ENCODE measurements around the gene DYRK1A.

DNA sequence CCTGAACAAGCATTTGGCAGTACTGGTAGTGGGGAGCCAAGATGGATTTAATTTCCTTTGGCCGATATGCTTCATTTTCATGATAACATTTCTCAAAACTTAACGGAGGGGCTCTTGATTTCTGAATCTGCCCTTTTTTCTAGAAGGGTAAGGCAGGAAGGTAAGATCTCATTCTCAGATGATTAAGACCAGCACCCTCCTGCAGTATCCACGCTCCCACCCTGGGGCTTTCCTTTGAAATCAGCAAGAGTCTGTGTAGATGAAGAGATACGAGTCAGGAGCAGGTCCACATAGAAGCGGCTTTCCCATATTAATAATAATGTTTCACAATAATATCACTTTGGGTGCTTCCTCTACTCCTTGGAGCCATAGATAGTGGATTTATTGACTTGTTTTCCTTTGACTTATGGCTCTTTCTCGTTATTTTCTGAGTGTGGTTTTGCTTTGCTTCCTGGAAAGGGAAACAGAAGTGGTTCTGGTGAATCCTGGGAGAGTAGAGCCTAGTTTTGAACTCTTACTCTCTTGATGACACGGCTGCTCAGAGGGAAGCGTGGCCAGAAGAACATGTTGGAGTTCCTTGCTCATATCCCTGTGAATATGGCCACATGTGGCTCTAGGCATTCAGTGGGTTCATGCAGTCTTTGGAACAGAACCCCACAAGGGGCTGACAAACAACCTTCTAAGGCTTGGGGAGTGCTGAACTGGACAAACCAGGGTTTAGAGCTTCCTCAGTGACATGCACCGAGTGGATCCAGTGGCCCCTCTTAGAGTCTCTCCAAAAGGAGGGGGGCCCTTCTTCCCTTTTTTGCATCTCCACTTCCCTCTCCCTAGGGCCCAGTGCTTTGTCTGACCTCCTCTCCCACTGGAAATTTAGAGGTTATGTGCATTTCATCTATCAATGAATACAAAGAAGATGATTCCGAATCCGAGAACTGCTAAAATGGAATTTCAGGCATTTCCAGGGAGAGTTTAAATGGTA is 195.7 kb downstream of the DYRK1A start:
- TF ChIP-seq, protein P1, sequence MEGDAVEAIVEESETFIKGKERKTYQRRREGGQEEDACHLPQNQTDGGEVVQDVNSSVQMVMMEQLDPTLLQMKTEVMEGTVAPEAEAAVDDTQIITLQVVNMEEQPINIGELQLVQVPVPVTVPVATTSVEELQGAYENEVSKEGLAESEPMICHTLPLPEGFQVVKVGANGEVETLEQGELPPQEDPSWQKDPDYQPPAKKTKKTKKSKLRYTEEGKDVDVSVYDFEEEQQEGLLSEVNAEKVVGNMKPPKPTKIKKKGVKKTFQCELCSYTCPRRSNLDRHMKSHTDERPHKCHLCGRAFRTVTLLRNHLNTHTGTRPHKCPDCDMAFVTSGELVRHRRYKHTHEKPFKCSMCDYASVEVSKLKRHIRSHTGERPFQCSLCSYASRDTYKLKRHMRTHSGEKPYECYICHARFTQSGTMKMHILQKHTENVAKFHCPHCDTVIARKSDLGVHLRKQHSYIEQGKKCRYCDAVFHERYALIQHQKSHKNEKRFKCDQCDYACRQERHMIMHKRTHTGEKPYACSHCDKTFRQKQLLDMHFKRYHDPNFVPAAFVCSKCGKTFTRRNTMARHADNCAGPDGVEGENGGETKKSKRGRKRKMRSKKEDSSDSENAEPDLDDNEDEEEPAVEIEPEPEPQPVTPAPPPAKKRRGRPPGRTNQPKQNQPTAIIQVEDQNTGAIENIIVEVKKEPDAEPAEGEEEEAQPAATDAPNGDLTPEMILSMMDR (IDR thresholded peaks at IDR 0.05; ENCODE audit: insufficient read depth, low read length, poor library complexity, severe bottlenecking) = no peak
- TF ChIP-seq EZH2phosphoT487 (conservative IDR thresholded peaks at IDR 0.05; ENCODE audit: low read length) = no peak
